GM19438 (cell line): ENCODE data around the gene ACACA.
"Not testable (repeated sequence)": the region's sequence is repeated elsewhere in the genome, so short reads cannot be mapped to it uniquely, and the experiment has no call there.

ENCODE experiments used
- ATAC-seq: cut with Tn5 transposase; IDR thresholded peaks from one replicate; pipeline ENCODE4 v1.9.1; 2021; ENCODE audit warnings: low read depth; ENCODE audit not compliant: unreplicated experiment

Gene ACACA

DNA sequence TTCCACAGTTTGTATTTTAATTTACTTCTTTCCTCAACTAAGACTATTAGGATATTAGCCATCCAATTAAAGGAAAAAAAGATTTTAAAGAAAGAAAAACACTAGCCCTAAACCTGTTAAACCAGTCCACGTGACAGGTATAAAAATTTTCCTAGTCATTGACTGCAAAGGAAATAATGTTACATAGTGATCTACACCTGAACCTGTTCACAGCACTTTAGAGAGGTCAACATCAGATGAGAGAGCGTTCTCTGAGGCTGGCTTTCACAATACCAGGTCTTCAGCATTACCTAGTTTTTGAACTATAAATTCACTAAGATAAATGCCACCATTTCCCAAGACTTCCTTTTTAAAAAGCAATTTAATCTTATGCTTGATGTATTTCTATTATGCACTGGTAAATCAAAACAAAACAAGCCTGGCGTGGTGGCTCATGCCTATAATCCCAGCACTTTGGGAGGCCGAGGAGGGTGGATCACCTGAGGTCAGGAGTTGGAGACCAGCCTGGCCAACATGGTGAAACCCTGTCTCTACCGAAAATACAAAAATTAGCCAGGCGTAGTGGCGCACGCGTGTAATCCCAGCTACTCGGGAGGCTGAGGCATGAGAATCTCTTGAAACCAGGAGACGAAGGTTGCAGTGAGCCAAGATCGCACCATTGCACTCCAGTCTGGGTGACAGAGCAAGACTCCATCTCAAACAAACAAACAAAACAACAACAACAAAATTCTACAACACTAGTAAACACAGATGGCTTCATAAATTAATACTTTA is 49.7 kb downstream of the ACACA start:
- ATAC-seq = not testable (repeated sequence)

DNA sequence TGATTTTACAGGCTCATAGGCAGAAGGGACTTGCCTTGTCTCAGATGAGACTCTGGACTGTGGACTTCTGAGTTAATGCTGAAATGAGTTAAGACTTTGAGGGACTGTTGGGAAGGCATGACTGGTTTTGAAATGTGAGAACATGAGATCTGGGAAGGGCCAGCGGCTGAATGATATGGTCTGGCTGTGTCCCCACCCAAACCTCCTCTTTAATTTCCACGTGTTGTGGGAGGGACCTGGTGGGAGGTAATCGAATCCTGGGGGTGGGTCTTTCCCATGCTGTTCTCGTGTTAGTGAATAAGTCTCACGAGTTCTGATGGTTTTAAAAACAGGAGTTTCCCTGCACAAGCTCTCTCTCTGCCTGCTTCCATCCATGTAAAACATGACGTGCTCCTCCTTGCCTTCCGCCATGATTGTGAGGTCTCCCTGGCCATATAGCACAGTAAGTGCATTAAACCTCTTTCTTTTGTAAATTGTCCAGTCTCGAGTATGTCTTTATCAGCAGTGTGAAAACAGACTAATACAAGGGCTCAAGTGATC is 59.7 kb downstream of the ACACA start:
- ATAC-seq = not testable (repeated sequence)

DNA sequence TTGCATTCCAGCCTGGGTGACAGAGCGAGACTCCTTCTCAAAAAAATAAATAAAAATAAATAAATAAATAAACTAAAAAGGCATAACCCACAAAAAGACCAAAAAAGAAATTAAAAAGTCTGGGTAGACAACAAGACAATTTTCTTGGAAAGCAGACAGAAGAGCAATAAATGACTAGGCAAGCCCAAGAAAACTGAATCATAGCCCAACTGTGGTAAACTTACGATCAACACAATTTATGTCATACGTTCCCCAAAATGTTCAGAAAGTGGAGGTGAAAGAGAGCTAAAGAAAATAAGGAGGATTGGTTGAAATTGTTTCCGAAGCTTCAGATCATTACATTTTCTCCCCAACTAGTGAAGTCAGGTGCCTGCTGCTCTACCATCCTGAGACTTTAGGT is 62.1 kb downstream of the ACACA start:
- ATAC-seq = no peak

DNA sequence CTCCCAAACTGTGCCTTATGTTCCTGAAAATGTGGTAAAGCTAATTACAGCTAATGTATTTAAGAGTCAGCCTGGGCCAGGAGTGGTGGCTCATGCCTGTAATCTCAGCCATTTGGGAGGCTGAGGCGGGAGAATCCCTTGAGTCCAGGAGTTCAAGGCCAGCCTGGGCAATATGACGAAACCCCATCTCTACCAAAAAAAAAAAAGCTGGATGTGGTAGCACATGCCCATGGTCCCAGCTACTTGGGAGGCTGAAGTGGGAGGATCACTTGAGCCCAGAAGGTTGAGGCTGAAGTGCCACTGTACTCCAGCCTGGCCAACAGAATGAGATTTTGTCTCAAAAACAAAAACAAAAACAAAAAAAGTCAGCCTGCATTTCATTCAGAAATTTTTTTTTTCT is 64.0 kb downstream of the ACACA start:
- no peak for ATAC-seq

DNA sequence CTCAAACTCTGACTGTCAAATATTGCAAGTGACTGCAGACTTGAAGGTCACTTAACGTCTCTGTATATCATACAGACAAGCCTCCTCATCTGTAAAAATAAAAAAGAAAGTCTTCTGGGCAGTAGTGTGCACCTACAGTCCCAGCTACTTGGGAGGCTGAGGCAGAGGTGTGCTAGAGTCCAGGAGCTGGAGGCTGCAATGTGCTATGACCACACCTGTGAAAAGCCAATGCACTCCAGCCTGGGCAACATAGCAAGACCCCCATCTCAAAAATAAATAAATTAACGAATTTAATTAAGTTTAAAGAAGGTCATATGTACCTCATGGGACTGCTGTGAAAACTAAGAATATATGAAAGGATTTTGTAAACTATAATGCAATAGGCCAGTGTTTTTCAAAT is 65.8 kb downstream of the ACACA start:
- no peak for ATAC-seq

DNA sequence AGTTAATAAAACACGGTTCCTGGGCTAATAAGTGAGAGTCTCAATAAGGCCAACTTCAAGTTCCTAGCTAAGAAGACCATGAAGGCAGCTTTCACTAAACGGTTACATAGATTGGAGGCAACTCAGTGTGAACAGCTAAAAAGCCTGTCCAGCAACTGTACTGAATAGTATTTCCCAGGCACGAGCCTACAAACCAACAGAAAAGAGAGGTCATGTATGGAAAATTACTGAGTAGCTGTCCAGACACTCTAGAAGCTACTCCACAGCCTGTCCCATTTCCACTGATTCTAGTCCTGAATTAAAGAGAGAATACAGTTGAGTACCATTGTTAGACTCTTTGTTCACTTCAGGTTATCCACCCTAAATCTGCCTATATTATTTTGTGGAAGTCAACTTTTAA is 67.3 kb downstream of the ACACA start:
- ATAC-seq = no peak

DNA sequence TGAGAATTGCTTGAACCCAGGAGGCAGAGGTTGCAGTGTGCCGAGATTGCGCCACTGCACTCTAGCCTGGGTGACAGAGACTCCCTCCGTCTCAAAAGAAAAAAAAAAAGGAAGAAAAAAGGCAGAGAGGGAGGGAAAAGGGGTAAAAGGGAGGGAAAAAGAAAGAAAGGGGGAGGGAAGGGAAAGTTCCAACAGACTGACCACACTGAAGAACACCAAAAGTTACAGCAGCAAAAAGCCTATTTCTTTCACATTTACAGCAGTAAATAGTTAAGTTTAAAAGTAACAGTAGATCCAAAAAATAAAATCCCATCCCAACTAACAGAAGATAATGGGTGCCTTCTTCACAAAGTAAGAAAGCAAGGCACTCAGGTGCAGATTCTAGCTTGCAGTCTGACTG is 67.8 kb downstream of the ACACA start:
- ATAC-seq = no peak

DNA sequence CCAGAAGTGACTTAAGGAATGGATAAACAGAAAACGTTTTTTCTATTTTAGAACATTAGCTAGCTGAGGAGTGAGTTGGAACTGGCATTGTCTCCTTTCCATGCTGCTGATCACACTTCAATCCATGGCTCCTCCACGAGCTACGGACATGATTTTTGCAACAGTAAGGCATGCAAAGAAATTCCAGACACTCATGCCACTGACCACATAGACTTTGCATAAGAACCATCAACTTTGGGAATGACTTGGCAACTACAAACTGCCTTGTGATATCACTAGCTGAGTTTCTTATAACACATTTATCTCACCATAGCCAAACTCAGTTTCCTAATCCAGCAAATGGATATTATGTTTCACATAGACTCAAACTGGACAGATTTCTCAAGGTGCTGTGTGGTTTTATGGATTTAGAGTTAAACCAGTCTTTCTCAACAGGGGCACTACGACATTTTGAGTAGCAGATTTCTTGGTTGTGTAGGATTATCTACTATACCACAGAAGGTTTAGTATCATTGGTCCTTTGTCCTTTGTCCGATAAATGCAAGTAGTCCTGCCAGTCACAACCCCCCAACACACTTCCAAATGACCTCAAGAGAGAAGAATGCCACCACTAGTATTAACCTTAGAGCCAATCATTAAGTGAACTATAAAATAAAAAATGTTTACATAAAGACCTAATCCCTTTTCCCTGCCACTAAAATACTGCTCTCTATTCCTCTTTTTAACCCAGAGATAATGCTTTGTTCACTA is 79.1 kb downstream of the ACACA start:
- no peak for ATAC-seq

DNA sequence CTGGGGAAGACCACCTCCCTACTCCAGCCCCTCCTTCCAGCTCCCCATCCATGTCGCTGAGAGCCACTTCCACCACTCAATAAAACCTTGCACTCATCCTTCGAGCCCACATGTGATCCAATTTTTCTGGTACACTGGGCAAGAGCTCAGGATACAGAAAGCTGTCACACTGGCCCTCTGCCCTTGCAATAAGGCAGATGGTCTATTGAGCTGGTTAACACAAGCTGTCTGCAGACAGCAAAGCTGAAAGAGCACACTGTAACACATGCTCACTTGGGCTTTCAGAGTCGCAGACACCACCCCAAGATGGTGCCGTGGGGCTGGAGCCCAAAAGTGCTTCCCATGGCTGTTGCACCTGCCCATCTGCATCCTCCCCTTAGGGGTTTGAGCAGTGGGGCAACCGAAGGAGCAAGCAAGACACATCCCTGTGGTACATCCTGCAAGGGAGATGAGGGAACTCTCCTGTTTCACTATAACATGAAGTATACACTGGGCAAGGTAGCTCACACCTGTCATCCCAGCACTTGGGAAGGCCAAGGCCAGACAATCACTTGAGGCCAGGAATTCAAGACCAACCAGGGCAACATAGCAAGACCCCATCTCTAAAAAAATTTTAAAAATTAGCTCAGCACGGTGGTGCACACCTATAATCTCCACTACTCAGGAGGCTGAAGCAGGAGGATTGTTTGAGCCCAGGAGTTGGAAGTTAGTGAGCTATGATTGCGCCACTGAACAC is 83.6 kb downstream of the ACACA start:
- ATAC-seq = no peak

DNA sequence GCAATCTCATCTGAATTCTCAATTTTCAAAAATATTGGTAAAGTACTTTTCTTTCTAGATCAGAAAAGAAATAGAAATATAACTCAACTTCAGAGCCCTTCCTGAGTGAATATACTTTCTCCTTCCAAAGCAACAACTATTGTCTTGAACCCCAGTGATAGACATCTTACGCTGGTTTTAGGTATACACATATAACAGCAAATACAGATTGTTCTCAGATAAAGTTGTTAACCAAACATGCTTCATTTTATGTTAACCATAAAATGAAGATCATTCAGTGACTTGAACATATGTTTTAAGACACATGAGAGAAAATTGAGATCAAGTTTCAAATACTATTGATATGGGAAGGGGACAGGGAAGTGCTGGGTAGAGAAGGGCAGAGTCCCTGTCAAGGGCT is 84.5 kb downstream of the ACACA start:
- no peak for ATAC-seq

DNA sequence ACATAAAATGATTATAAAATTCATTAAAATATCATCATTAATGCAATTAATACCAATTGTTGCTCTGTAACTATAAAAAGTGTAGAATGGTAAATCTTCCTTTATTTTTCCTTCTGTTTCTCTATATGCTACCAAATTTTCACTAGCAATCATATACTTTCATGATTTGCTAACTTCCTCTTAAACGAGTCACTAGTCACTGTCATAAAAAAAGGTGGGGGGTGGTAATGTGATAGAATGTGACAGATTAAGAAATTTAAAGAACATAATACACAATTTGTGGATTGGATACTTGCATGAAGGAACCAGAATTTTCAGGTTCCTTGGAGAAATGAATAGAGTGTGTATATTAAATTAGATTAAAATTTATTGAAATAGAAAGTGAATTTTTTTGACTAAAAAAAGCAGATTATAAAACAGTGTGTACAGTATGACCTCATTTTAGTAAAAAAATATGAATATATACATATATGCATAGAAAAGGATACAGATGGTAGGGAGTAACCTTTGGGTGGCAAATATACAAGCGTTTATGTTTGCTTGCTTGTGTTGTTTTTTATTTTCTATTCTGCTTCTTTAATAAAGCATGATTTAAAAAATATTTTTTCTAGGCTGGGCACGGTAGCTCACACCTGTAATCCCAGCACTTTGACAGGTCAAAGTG is 87.6 kb downstream of the ACACA start:
- ATAC-seq = no peak

DNA sequence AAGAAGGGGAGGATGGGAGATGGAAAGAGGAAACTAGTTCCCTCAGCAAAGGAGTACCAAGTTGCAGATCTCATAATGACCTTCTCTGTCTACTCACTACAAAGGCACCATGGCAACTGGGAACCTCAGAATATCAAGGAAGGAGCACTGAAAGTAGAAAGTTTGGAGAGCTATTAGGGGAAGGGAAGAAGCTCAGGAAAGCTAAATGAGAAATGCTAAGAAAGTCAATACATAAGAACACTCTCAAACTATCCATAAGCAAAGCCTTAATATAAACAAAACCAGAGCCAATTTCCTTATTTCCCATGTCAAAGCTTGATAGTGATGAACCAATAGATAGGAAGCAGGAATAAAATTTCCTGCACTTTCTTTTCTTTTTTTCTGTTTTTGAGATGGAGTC is 88.8 kb downstream of the ACACA start:
- ATAC-seq = no peak

DNA sequence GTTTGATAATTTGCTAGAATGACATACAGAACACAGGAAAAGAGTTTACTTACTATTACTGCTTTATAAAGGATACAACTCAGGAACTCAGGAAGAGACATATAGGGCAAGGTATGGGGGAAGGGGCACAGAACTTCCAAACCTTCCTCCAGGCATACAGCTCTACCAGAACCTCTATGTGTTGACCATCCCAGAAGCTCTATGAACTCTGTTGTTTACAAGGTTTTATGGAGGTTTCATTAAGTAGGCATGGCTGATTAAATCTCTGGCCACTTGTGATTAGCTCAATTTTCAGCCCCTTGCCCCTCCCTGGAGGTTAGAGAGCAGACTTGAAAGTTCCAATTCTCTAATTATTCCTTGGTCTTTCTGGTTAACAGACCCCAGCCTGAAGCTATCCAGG is 91.0 kb downstream of the ACACA start:
- ATAC-seq = no peak

DNA sequence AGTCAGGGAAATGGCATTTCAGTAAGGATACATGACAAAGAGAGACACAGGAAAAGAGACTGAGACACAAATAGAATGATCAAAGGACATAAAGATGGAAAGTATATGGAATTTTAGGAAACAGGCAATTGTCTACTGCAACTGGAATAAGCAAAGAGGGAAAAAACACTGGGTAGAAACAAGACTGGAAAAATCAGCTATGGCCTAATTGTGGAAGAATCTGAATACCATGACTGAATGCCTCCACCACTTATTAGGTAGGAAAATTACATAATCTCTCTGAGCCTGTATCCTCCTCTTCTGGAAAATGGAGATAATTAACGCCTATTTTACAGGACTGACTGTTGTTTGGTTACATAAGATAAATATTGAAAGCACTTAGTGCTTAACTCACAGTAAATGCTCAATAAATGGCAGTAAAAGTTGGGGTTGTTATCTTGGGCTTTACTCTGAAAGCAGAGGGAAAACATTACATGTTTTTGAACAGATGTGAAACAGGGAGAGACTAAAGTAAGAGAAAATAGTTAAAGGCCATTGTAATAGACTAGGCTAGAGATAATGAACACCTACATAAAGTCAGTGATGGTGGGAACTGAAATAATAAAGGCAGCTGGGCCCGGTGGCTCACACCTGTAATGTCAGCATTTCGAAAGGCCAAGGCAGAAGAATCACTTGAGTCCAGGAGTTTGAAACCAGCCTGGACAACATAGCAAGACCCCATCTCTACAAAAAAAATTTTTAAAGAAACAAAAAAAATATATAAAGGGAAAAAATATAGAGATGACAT is 94.3 kb downstream of the ACACA start:
- ATAC-seq = no peak

DNA sequence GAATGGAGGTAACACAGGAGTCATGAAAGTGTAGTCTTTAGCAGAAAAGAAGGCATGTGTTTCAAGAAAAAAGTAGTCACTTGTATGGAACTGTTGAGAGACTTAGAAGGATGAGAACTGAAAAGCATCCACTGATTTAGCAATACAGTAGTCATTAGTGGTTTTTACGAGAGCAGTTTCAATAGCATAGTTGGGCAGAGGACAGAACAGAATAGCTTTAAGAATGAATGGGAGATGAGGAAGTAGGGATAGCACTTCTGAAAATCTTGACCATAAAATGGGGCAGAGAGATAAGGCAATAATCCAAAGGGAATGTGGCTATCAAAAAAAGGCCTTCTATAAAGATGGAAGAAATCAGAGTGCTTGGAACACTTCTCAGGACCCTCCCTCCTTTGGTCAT is 95.7 kb downstream of the ACACA start:
- no peak for ATAC-seq

DNA sequence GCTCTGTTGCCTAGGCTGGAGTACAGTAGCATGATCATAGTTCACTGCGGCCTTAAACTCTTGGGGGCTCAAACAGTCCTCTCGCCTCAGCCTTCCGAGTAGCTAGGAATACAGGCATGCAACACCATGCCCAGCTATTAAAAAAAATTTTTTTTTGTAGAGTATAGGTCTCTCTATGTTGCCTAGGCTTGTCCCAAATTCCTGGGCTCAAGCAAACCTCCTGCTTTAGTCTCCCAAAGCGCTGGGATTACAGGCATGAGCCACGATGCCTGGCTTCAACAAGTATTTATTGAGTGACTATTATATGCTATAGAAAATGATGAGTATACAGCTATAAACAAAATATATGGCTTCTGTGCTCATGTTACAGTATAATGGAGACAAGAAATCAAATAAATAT is 97.6 kb downstream of the ACACA start:
- ATAC-seq = no peak

DNA sequence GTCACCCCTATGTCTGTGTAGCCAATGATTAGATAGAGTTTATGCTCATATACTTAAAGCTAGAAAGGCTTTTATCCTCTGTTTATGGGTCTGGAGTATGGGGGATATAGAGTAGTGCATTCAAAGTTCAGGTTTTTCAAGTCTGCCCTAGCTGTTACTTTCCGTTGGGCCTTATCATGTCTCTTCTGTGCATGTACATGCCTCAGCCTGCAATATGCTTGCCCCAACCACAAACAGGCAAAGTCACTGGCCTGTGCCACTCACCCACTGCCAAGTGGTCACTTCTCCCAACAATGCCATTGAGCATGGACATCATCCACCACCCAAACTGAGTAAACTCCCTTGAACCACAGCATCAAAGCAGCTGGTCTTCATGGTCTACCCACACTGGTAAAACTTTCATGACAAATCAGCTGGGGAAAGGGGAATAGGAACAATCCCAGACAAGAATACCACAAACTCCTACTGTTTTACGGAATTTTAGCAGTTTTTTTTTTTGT is 101.2 kb downstream of the ACACA start:
- ATAC-seq = no peak

DNA sequence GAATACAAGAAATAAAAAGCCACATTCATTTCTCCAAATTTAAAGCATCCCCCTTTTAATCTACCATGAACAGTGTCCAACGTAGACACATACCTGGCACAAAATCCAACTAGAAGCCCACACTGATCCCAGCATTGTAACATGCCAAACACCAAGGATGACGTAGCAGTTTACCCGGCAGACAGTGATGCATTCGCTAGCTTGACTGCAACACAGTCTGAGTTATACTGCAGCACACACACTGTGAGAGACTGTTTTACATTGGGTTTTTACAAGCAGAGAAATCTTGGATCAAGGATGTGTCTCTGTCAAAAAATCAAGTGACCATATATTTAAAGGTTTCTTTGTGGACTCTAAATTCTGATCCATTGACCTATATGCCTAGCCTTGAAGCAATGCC is 105.3 kb downstream of the ACACA start:
- no peak for ATAC-seq

DNA sequence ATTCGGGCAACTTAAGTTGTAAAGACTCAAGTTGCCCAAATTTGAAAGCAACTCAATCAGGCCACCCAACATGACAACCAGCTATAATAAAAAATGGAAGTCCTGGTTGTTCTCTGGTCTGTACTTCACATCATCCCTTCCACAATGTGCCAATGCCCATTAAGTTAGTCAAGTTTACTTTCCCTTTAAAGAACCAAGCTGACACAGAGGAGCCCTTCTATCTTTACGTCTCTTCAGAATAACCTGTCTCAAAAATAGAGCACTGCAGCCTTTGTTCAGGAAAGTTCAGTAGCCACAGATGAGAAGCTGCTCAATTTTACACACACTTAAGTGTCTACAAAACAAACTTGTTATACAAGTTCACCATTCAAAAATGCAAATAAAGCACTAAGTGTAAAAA is 106.0 kb downstream of the ACACA start:
- ATAC-seq = no peak
